ENCODE data around the gene FOXP1. TPM values are rescaled to one million over a fixed set of nuclear protein-coding genes. Genes with fewer than 3 reads are reported as not detected.

Gene FOXP1
- total RNA-seq, 2 donors from 2014 or later, result 109 to 112 TPM

- DNase-seq (ENCODE audit: low spot score), result no peak
- intact Hi-C loops (cut with DNase I), result loop anchor here (1.0 to 10.0 kb wide), 3 partner anchors 34 to 237 kb away; no protein-coding TSS in a partner anchor
Measured at GRCh38 chr3:71067977-71068654, 515.4 kb downstream of the FOXP1 start.

- intact Hi-C loops (cut with DNase I), result loop anchor here in 1 of 2 donors (5.0 to 10.0 kb wide), 2 partner anchors 60 to 238 kb away; no protein-coding TSS in a partner anchor
- no peak for DNase-seq (ENCODE audit: low spot score)
Measured at GRCh38 chr3:71066849-71067261, 516.7 kb downstream of the FOXP1 start.

- intact Hi-C loops (cut with DNase I), result loop anchor here in 1 of 2 donors (5.0 to 10.0 kb wide), 2 partner anchors 61 to 238 kb away; no protein-coding TSS in a partner anchor
- no peak for DNase-seq (ENCODE audit: low spot score)
Measured at GRCh38 chr3:71066356-71066755, 517.2 kb downstream of the FOXP1 start.

- DNase-seq (ENCODE audit: low spot score), result no peak
- intact Hi-C loops (cut with DNase I), result loop anchor here in 1 of 2 donors (5.0 to 10.0 kb wide), 2 partner anchors 62 to 239 kb away; no protein-coding TSS in a partner anchor
Measured at GRCh38 chr3:71065764-71066013, 517.8 kb downstream of the FOXP1 start.

GRCh38 chr3:71064956-71065763 lies 518.4 kb downstream of the FOXP1 start:
- peak; percentile 91 for DNase-seq (ENCODE audit: low spot score)

GRCh38 chr3:71064291-71064955 lies 519.1 kb downstream of the FOXP1 start:
- peak; percentile 85 for DNase-seq (ENCODE audit: low spot score)
- intact Hi-C loops (cut with DNase I), result loop anchor here in 1 of 2 donors (10.0 kb wide), 1 partner anchor 240 kb away; no protein-coding TSS in a partner anchor

More at GRCh38 chr3:71064956-71065763, 518.4 kb downstream of the FOXP1 start:
- intact Hi-C loops (cut with DNase I), result loop anchor here in 1 of 2 donors (5.0 to 10.0 kb wide), 2 partner anchors 62 to 240 kb away; no protein-coding TSS in a partner anchor

GRCh38 chr3:71063773-71064290 lies 519.7 kb downstream of the FOXP1 start:
- no peak for DNase-seq (ENCODE audit: low spot score)
- intact Hi-C loops (cut with DNase I), result loop anchor here in 1 of 2 donors (10.0 kb wide), 1 partner anchor 241 kb away; no protein-coding TSS in a partner anchor

- DNase-seq (ENCODE audit: low spot score), result no peak
- intact Hi-C loops (cut with DNase I), result loop anchor here in 1 of 2 donors (10.0 kb wide), 1 partner anchor 242 kb away; no protein-coding TSS in a partner anchor
Measured at GRCh38 chr3:71062952-71063772, 520.4 kb downstream of the FOXP1 start.

GRCh38 chr3:71062037-71062932 lies 521.2 kb downstream of the FOXP1 start:
- no peak for DNase-seq (ENCODE audit: low spot score)

GRCh38 chr3:71061581-71061980 lies 521.9 kb downstream of the FOXP1 start:
- intact Hi-C loops (cut with DNase I), result loop anchor here in 1 of 2 donors (10.0 kb wide), 1 partner anchor 243 kb away; no protein-coding TSS in a partner anchor
- DNase-seq (ENCODE audit: low spot score), result no peak

More at GRCh38 chr3:71062037-71062932, 521.2 kb downstream of the FOXP1 start:
- intact Hi-C loops (cut with DNase I), result loop anchor here in 1 of 2 donors (10.0 kb wide), 1 partner anchor 243 kb away; no protein-coding TSS in a partner anchor

GRCh38 chr3:71061037-71061436 lies 522.5 kb downstream of the FOXP1 start:
- intact Hi-C loops (cut with DNase I), result loop anchor here in 1 of 2 donors (10.0 kb wide), 1 partner anchor 244 kb away; no protein-coding TSS in a partner anchor
- no peak for DNase-seq (ENCODE audit: low spot score)

- DNase-seq (ENCODE audit: low spot score), result no peak
- intact Hi-C loops (cut with DNase I), result loop anchor here in 1 of 2 donors (10.0 kb wide), 1 partner anchor 244 kb away; no protein-coding TSS in a partner anchor
Measured at GRCh38 chr3:71060536-71060935, 523.0 kb downstream of the FOXP1 start.

- DNase-seq (ENCODE audit: low spot score), result no peak
- intact Hi-C loops (cut with DNase I), result loop anchor here in 1 of 2 donors (10.0 kb wide), 1 partner anchor 53 kb away; no protein-coding TSS in a partner anchor
Measured at GRCh38 chr3:71057526-71057894, 526.0 kb downstream of the FOXP1 start.

GRCh38 chr3:71056327-71056726 lies 527.2 kb downstream of the FOXP1 start:
- intact Hi-C loops (cut with DNase I), result loop anchor here in 1 of 2 donors (10.0 kb wide), 1 partner anchor 52 kb away; no protein-coding TSS in a partner anchor
- no peak for DNase-seq (ENCODE audit: low spot score)

GRCh38 chr3:71055257-71056001 lies 528.1 kb downstream of the FOXP1 start:
- no peak for DNase-seq (ENCODE audit: low spot score)

GRCh38 chr3:71054312-71054711 lies 529.2 kb downstream of the FOXP1 start:
- DNase-seq (ENCODE audit: low spot score), result no peak
- intact Hi-C loops (cut with DNase I), result loop anchor here in 1 of 2 donors (10.0 kb wide), 1 partner anchor 50 kb away; no protein-coding TSS in a partner anchor

More at GRCh38 chr3:71055257-71056001, 528.1 kb downstream of the FOXP1 start:
- intact Hi-C loops (cut with DNase I), result loop anchor here in 1 of 2 donors (10.0 kb wide), 1 partner anchor 51 kb away; no protein-coding TSS in a partner anchor
